Thymus (tissue), 14 donors: Measurements from ENCODE around the gene UROD. TPM values are rescaled to one million over a fixed set of nuclear protein-coding genes. Genes with fewer than 3 reads are reported as not detected.
"Not testable (repeated sequence)": the region's sequence is repeated elsewhere in the genome, so short reads cannot be mapped to it uniquely, and the experiment has no call there.

ENCODE experiments used
- DNase-seq, 9 donors: peaks; one replicate each; pipeline ENCODE4 v3.0.0-alpha.2; 2013; ENCODE audit warnings: low spot score in 9 of 9, low read depth in 6 of 9, missing footprints in 1 of 9
- H3K27ac ChIP-seq, 2 donors: one replicate each; pipeline ENCODE4 v1.5.1; 2013; ENCODE audit warnings: control low read depth in 1 of 2, low read depth in 1 of 2, low read length in 1 of 2, mild to moderate bottlenecking in 1 of 2, moderate library complexity in 1 of 2
- H3K27me3 ChIP-seq, 2 donors: one replicate each; pipeline ENCODE4 v1.5.1; 2013; ENCODE audit warnings: low read length in 1 of 2; ENCODE audit not compliant: control insufficient read depth in 2 of 2, insufficient read depth in 1 of 2
- H3K36me3 ChIP-seq, 2 donors: one replicate each; pipeline ENCODE4 v1.5.1; 2013; ENCODE audit warnings: low read length in 1 of 2, mild to moderate bottlenecking in 1 of 2, moderate library complexity in 1 of 2; ENCODE audit not compliant: control insufficient read depth in 2 of 2, insufficient read depth in 2 of 2
- H3K4me1 ChIP-seq, 2 donors: one replicate each; pipeline ENCODE4 v1.5.1; 2013; ENCODE audit warnings: low read length in 2 of 2; ENCODE audit not compliant: control insufficient read depth in 2 of 2, insufficient read depth in 2 of 2
- H3K4me3 ChIP-seq, 2 donors: one replicate each; pipeline ENCODE4 v1.5.1; 2013; ENCODE audit warnings: low read length in 2 of 2, control low read depth in 1 of 2, mild to moderate bottlenecking in 1 of 2
- H3K9me3 ChIP-seq, 2 donors: one replicate each; pipeline ENCODE4 v1.5.1; 2013; ENCODE audit warnings: low read length in 1 of 2, mild to moderate bottlenecking in 1 of 2; ENCODE audit not compliant: control insufficient read depth in 2 of 2, insufficient read depth in 1 of 2
- WGBS: extraction: QIAGEN DNeasy Blood & Tissue Kit; methylation state at CpG from one replicate; pipeline ENCODE4 v1.1.7; 2013; 5-methylcytosine and 5-hydroxymethylcytosine counted together
- long read RNA-seq, 10 donors: transcript quantifications; one replicate each; lab custom pipeline, GENCODE V29; 2026
- polyA plus RNA-seq: library from polyadenylated mRNA; stranded (reverse); fragments of 200-250 nt; gene quantifications from one replicate; pipeline ENCODE4 v1.2.3, GENCODE V29; 2013
- total RNA-seq: library from RNA; stranded (reverse); fragments of 120-200 nt; gene quantifications from one replicate; pipeline ENCODE4 v1.2.4, GENCODE V29; 2013
- donor health status: healthy.

The UROD gene
- total RNA-seq (98.7 TPM), polyA plus RNA-seq (68.2 TPM)
- long read RNA-seq, donor 1, partial matches to known transcripts = 0 of 8 reads
- long read RNA-seq, donor 1, other reads (novel, unspliced or antisense) = 0 of 8 reads
- long read RNA-seq, donor 2, transcript UROD-210 (2 exons, 524 nt) = minor isoform, 40 of 107 reads
- long read RNA-seq, donor 2, transcript UROD-201 (10 exons, 1,300 nt) = major isoform, 48 of 107 reads
- long read RNA-seq, donor 2, partial matches to known transcripts = 15 of 107 reads
- long read RNA-seq, donor 2, other reads (novel, unspliced or antisense) = 0 of 107 reads
- long read RNA-seq, donor 3, transcript UROD-201 (10 exons, 1,300 nt) = minor isoform, 45 of 124 reads
- long read RNA-seq, donor 3, transcript UROD-210 (2 exons, 524 nt) = major isoform, 56 of 124 reads
- long read RNA-seq, donor 3, partial matches to known transcripts = 13 of 124 reads
- long read RNA-seq, donor 3, other reads (novel, unspliced or antisense) = 8 of 124 reads
- long read RNA-seq, donor 4, transcript UROD-201 (10 exons, 1,300 nt) = minor isoform, 6 of 27 reads
- long read RNA-seq, donor 4, transcript UROD-210 (2 exons, 524 nt) = major isoform, 18 of 27 reads
- long read RNA-seq, donor 4, partial matches to known transcripts = 0 of 27 reads
- long read RNA-seq, donor 4, other reads (novel, unspliced or antisense) = 0 of 27 reads
- long read RNA-seq, donor 5, transcript UROD-210 (2 exons, 524 nt) = minor isoform, 43 of 120 reads
- long read RNA-seq, donor 5, transcript UROD-201 (10 exons, 1,300 nt) = major isoform, 57 of 120 reads
- long read RNA-seq, donor 5, partial matches to known transcripts = 11 of 120 reads
- long read RNA-seq, donor 5, other reads (novel, unspliced or antisense) = 5 of 120 reads
- long read RNA-seq, donor 6, transcript UROD-210 (2 exons, 524 nt) = minor isoform, 19 of 42 reads
- long read RNA-seq, donor 6, transcript UROD-201 (10 exons, 1,300 nt) = major isoform, 20 of 42 reads
- long read RNA-seq, donor 6, partial matches to known transcripts = 0 of 42 reads
- long read RNA-seq, donor 6, other reads (novel, unspliced or antisense) = 0 of 42 reads
- long read RNA-seq, donor 7, transcript UROD-201 (10 exons, 1,300 nt) = major isoform, 26 of 41 reads
- long read RNA-seq, donor 7, transcript UROD-210 (2 exons, 524 nt) = minor isoform, 12 of 41 reads
- long read RNA-seq, donor 7, partial matches to known transcripts = 0 of 41 reads
- long read RNA-seq, donor 7, other reads (novel, unspliced or antisense) = 0 of 41 reads
- long read RNA-seq, donor 8, transcript UROD-201 (10 exons, 1,300 nt) = major isoform, 13 of 18 reads
- long read RNA-seq, donor 8, partial matches to known transcripts = 0 of 18 reads
- long read RNA-seq, donor 8, other reads (novel, unspliced or antisense) = 0 of 18 reads
- long read RNA-seq, donor 9, transcript UROD-201 (10 exons, 1,300 nt) = major isoform, 18 of 42 reads
- long read RNA-seq, donor 9, transcript UROD-210 (2 exons, 524 nt) = minor isoform, 16 of 42 reads
- long read RNA-seq, donor 9, partial matches to known transcripts = 5 of 42 reads
- long read RNA-seq, donor 9, other reads (novel, unspliced or antisense) = 0 of 42 reads
- long read RNA-seq, donor 10, transcript UROD-201 (10 exons, 1,300 nt) = major isoform, 16 of 41 reads
- long read RNA-seq, donor 10, transcript UROD-210 (2 exons, 524 nt) = minor isoform, 10 of 41 reads
- long read RNA-seq, donor 10, partial matches to known transcripts = 12 of 41 reads
- long read RNA-seq, donor 10, other reads (novel, unspliced or antisense) = 0 of 41 reads

DNA sequence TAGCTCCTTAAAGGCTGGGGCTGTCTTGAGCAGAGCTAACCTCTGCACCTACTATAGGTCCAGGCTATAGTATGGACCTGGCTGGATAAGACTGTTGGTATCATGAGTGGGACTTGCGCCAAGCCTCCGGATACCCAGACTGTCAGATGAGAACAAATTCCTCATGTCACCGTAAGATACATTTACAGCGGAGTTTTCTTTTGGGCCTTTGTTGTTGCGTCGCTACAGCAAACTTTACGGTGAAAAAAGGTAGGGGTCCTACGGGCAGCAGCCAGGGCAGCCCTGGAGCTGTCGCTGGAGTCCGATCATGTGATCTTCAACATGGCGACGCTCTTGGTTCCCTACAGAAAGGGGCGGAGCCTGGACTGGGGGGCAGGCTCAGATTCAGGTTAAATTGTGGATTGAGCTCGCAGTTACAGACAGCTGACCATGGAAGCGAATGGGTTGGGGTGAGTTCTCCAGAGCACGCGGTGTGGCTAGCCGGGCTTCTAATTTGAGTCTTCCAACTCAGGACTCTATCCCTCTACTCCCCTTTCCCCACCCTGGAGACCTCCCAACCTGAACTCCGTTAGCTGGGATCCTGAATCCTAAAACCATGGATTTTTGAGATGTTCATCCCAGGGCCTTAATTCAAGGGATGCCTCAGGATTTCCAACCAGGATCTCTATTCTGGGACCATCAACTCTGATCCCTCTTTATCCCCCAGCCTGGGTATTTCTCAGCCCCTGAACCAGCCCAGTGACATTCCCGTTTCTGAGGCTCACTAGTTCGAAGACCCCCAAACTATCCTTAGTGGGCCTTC is at the start of gene UROD:
Gene UROD, plus strand, starts transcription at position 418 of the 802 bp plus-strand sequence. Its CDS starts 12 bp downstream, at position 430.
- H3K27ac ChIP-seq = peak within 1 kb of the TSS; percentile 79 to 80
- no peaks in the 10 kb centered on the region for H3K9me3 ChIP-seq
- peak within 1 kb of the TSS; percentile 75 to 78 for H3K4me3 ChIP-seq
- peaks cover 18 to 37% of the 10 kb centered on the region in 2 donors for H3K4me1 ChIP-seq
- peak; percentile 85 to 97 (median 93) for DNase-seq
- H3K27me3 ChIP-seq = no peaks in the 10 kb centered on the region
- H3K36me3 ChIP-seq = peaks cover 34 to 37% of the 10 kb centered on the region in 2 donors
- WGBS = under 1% methylated on average over 21 of the region's 21 CpGs

DNA sequence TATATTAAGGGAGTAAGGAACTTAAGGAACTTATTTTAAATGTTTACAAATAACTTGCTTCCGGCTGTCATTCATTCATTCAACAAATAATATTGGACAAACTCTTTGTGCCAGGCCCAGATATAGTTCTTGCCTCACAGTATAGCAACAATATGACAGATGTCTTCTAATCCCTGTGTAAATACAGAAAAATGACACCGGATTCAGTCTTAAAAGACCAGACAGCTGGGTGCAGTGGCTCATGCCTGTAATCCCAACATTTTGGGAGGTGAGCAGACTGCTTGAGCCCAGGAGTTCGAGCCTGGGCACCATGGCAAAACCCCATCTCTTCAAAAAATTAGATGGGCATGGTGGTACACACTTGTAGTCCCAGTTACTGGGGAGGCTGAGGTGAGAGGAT is 49.3 kb upstream of the UROD start:
- H3K36me3 ChIP-seq = peaks cover 0 to 6% of the 10 kb centered on the region in 2 donors
- H3K27ac ChIP-seq = no peak overlapping the region
- no peaks in the 10 kb centered on the region for H3K27me3 ChIP-seq
- no peak for DNase-seq
- no peak overlapping the region for H3K4me3 ChIP-seq
- no peaks in the 10 kb centered on the region for H3K9me3 ChIP-seq
- WGBS = 97% methylated on average over 3 of the region's 3 CpGs
- no peaks in the 10 kb centered on the region for H3K4me1 ChIP-seq

DNA sequence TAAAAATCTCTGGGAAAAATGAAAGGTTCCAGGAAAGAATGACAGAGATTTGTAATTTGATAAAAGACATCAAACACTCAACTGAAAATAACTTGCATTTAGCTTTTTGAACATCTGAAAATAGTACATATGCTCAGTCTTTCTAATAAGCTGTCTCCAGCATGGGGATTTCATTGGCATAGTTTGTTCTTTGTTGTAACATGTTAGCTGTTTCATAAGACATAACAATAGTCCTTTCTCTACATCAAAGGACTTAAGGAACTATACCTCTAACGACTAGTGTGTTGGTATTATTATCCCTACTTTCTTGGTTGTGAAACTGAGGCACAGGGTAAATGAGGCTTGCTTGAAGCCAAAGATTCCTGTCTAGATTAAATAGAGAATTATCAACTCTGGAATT is 47.7 kb upstream of the UROD start:
- Histone ChIP-seq H3K36me3 (peaks cover 0 to 2% of the 10 kb centered on the region in 2 donors), H3K27ac (no peak overlapping the region), H3K4me1 (no peaks in the 10 kb centered on the region), H3K9me3 (no peaks in the 10 kb centered on the region), H3K27me3 (no peaks in the 10 kb centered on the region), H3K4me3 (no peak overlapping the region)
- DNase-seq = no peak
- 95% methylated on average over 1 of the region's 1 CpG for WGBS

DNA sequence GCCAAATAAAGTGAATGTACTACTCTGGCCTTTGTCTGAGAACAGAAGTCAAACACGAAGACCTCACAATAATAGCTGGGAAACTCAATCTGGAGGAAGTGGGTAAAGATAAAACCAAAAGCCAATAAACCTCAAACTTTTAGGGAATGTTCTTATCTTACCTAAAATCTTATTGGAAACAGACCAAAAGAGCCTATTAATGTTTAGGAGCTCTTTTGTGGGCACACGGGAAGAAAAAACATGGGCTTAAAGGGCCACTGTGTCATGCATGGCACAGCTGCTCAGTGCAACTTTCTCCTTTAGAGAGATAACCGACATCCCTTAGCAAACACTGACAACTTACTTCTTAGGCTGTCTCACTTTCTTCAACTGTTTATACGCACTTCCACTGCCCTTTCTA is 41.7 kb upstream of the UROD start:
- Histone ChIP-seq H3K9me3 (no peaks in the 10 kb centered on the region), H3K36me3 (peaks cover 0 to 17% of the 10 kb centered on the region in 2 donors), H3K27ac (no peak overlapping the region), H3K4me1 (no peaks in the 10 kb centered on the region), H3K27me3 (no peaks in the 10 kb centered on the region), H3K4me3 (no peak overlapping the region)
- no peak for DNase-seq
- WGBS = 64% methylated on average over 4 of the region's 4 CpGs

DNA sequence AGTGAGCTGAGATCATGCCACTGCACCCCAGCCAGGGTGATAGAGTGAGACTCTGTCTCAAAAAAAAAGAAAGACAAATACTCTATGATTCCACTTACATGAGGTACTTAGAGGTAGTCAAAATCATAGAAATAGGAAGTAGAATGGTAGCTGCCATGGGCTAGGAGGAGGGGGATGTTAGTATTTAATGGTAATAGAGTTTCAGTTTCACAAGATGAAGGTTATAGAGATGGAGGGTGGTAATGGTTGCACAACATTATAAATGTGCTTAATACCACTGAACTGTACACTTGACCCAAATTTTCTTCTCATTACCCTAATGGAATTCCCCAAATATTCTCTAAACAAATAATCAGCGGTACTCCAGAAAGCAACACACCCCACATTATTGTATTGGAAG is 38.4 kb upstream of the UROD start:
- Histone ChIP-seq H3K4me1 (no peaks in the 10 kb centered on the region), H3K9me3 (no peaks in the 10 kb centered on the region), H3K27ac (no peak overlapping the region), H3K27me3 (no peaks in the 10 kb centered on the region), H3K4me3 (no peak overlapping the region), H3K36me3 (peaks cover 14 to 33% of the 10 kb centered on the region in 2 donors)
- 100% methylated on average over 1 of the region's 1 CpG for WGBS
- no peak for DNase-seq

DNA sequence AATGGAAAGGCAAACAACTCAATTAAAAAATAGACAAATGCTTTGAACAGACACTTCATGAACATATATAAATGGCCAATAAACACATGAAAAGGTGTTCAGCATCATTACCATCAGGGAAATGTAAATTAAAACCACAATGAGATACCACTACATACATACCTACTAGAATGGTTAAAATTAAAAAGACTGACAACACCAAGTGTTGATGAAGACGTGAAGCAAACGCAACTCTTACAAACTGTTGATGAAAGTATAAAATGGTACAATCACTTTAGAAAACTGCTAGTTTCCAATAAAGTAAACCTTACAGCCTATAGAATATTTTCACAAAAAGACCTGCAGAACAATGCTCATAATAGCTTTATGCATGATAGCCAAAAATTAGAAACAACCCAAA is 35.8 kb upstream of the UROD start:
- DNase-seq = no peak
- peaks cover 23 to 46% of the 10 kb centered on the region in 2 donors for H3K36me3 ChIP-seq
- over 99% methylated on average over 2 of the region's 2 CpGs for WGBS
- H3K4me1 ChIP-seq = no peaks in the 10 kb centered on the region
- no peaks in the 10 kb centered on the region for H3K9me3 ChIP-seq
- H3K4me3 ChIP-seq = no peak overlapping the region
- no peak overlapping the region for H3K27ac ChIP-seq
- no peaks in the 10 kb centered on the region for H3K27me3 ChIP-seq

DNA sequence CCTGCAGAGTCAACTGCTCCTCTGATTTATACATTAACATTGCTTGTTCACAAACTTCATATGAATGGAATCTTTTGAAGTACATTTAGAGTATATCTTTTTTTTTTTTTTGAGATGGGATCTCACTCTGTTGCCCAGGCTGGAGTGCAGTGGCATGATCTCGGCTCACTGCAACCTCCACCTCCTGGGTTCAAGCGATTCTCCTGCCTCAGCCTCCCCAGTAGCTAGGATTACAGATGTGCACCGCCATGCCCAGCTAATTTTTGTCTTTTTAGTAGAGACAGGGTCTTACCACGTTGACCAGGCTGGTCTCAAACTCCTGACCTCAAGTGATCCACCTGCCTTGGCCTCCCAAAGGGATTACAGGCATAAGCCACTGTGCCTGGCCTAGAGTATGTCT is 34.7 kb upstream of the UROD start:
- H3K9me3 ChIP-seq, H3K27ac ChIP-seq, H3K4me1 ChIP-seq, H3K4me3 ChIP-seq, H3K27me3 ChIP-seq, DNase-seq: not testable (repeated sequence)
- WGBS = 98% methylated on average over 4 of the region's 4 CpGs
- H3K36me3 ChIP-seq = peaks cover 23 to 43% of the 10 kb centered on the region in 2 donors
